ENCODE data around the gene HSPA12A. TPM values are rescaled to one million over a fixed set of nuclear protein-coding genes. Genes with fewer than 3 reads are reported as not detected.

The HSPA12A gene
- total RNA-seq, 6 donors from 2014 or later, result 4.2 to 11.6 (median 6.1) TPM

GRCh38 chr10:116634126-116634975, 108.0 kb downstream of the HSPA12A start:
- H3K27ac ChIP-seq, result no peak overlapping the region
- 75 to 82% methylated on average over 11 of the region's 11 CpGs for WGBS, 2 donors
- H3K4me3 ChIP-seq, result no peak overlapping the region
- H3K36me3 ChIP-seq, result no peaks in the 10 kb centered on the region
- H3K9me3 ChIP-seq, result no peaks in the 10 kb centered on the region
- H3K27me3 ChIP-seq, result no peaks in the 10 kb centered on the region
- no peak for ATAC-seq (ENCODE audit: low FRiP score in 2 of 2)
- no peak for TF ChIP-seq POLR2AphosphoS5 (IDR thresholded peaks at IDR 0.05)
- TF ChIP-seq POLR2A (IDR thresholded peaks at IDR 0.05), result no peak
- TF ChIP-seq EP300 (IDR thresholded peaks at IDR 0.05), result no peak
- TF ChIP-seq CTCF (IDR thresholded peaks at IDR 0.05), result no peak
- DNase-seq, result no peak
- H3K4me1 ChIP-seq, result no peaks in the 10 kb centered on the region

- Histone ChIP-seq H3K27me3 (no peaks in the 10 kb centered on the region), H3K4me1 (no peaks in the 10 kb centered on the region), H3K27ac (no peak overlapping the region), H3K36me3 (no peaks in the 10 kb centered on the region), H3K9me3 (no peaks in the 10 kb centered on the region), H3K4me3 (no peak overlapping the region)
- DNase-seq (no peak), ATAC-seq (ENCODE audit: low FRiP score in 2 of 2) (no peak)
- TF ChIP-seq POLR2A (IDR thresholded peaks at IDR 0.05) (no peak), EP300 (IDR thresholded peaks at IDR 0.05) (no peak), CTCF (IDR thresholded peaks at IDR 0.05) (no peak), POLR2AphosphoS5 (IDR thresholded peaks at IDR 0.05) (no peak)
- 87 to 96% methylated on average over 8 of the region's 8 CpGs for WGBS, 2 donors
Observed at GRCh38 chr10:116633216-116633600, 109.2 kb downstream of the HSPA12A start.

- Histone ChIP-seq H3K36me3 (no peaks in the 10 kb centered on the region), H3K4me1 (peaks cover 0 to under 1% (median 0%) of the 10 kb centered on the region in 4 donors), H3K9me3 (no peaks in the 10 kb centered on the region), H3K27me3 (peaks cover 0 to 1% (median under 1%) of the 10 kb centered on the region in 4 donors), H3K27ac (no peak overlapping the region), H3K4me3 (no peak overlapping the region)
- WGBS, 2 donors, result 90% methylated on average over 17 of the region's 17 CpGs
- TF ChIP-seq POLR2A (IDR thresholded peaks at IDR 0.05) (no peak), CTCF (IDR thresholded peaks at IDR 0.05) (no peak), EP300 (IDR thresholded peaks at IDR 0.05) (no peak), POLR2AphosphoS5 (IDR thresholded peaks at IDR 0.05) (no peak)
- no peak for ATAC-seq (ENCODE audit: low FRiP score in 2 of 2)
- DNase-seq, result peak in 1 of 2 donors; percentile 58
Observed at GRCh38 chr10:116632596-116633215, 109.7 kb downstream of the HSPA12A start.

GRCh38 chr10:116631871-116632295, 110.5 kb downstream of the HSPA12A start:
- H3K4me3 ChIP-seq, result no peak overlapping the region
- peaks cover 0 to 3% (median 0%) of the 10 kb centered on the region in 4 donors for H3K4me1 ChIP-seq
- peaks cover 0 to 7% (median 1%) of the 10 kb centered on the region in 4 donors for H3K27me3 ChIP-seq
- DNase-seq, result no peak
- WGBS, 2 donors, result 86 to 88% methylated on average over 6 of the region's 6 CpGs
- H3K27ac ChIP-seq, result no peak overlapping the region
- no peak for ATAC-seq (ENCODE audit: low FRiP score in 2 of 2)
- no peaks in the 10 kb centered on the region for H3K9me3 ChIP-seq
- TF ChIP-seq POLR2A (IDR thresholded peaks at IDR 0.05), result no peak
- TF ChIP-seq POLR2AphosphoS5 (IDR thresholded peaks at IDR 0.05), result no peak
- no peak for TF ChIP-seq CTCF (IDR thresholded peaks at IDR 0.05)
- no peak for TF ChIP-seq EP300 (IDR thresholded peaks at IDR 0.05)
- no peaks in the 10 kb centered on the region for H3K36me3 ChIP-seq

Measured in upper lobe of left lung (tissue), 6 donors.